Ishikawa (cell line): ENCODE measurements around the gene NTM.

ENCODE experiments used
- CEBPB ChIP-seq: IDR thresholded peaks from 2 replicates; pipeline ENCODE4 v1.6.1; 2012
- CREB1 ChIP-seq: IDR thresholded peaks from 2 replicates; pipeline ENCODE4 v1.6.1; 2012; ENCODE audit warnings: low read depth
- EGR1 ChIP-seq: IDR thresholded peaks from 2 replicates; pipeline ENCODE4 v1.6.1; 2012
- EP300 ChIP-seq: IDR thresholded peaks from 2 replicates; pipeline ENCODE4 v1.6.1; 2012; ENCODE audit warnings: borderline replicate concordance
- FOXM1 ChIP-seq: IDR thresholded peaks from 2 replicates; pipeline ENCODE4 v1.6.1; 2012; ENCODE audit warnings: low read depth, borderline replicate concordance
- NFIC ChIP-seq: IDR thresholded peaks from 2 replicates; pipeline ENCODE4 v1.6.1; 2012
- RAD21 ChIP-seq: IDR thresholded peaks from 2 replicates; pipeline ENCODE4 v1.6.1; 2012; ENCODE audit warnings: low read depth
- REST ChIP-seq: IDR thresholded peaks from 2 replicates; pipeline ENCODE4 v1.6.1; 2012; ENCODE audit warnings: low read depth, mild to moderate bottlenecking
- TAF1 ChIP-seq: IDR thresholded peaks from 2 replicates; pipeline ENCODE4 v1.6.1; 2012; ENCODE audit warnings: low read depth, mild to moderate bottlenecking
- TCF12 ChIP-seq: IDR thresholded peaks from 2 replicates; pipeline ENCODE4 v1.6.1; 2012; ENCODE audit warnings: low read depth
- TEAD4 ChIP-seq: IDR thresholded peaks from 2 replicates; pipeline ENCODE4 v1.6.1; 2012
- YY1 ChIP-seq: IDR thresholded peaks from 2 replicates; pipeline ENCODE4 v1.6.1; 2012; ENCODE audit warnings: low read depth
- ZBTB7A ChIP-seq: IDR thresholded peaks from 2 replicates; pipeline ENCODE4 v1.6.1; 2012; ENCODE audit warnings: low read depth
- TF ChIP-seq, protein P1 (sequence below): IDR thresholded peaks from 2 replicates; pipeline ENCODE4 v1.6.1; 2012
- TF ChIP-seq, protein P2 (sequence below): IDR thresholded peaks from 2 replicates; pipeline ENCODE4 v1.6.1; 2012

The NTM gene

GRCh38 chr11:131687291-131688047 lies 317.1 kb downstream of the NTM start:
- TF ChIP-seq YY1, result no peak
- TF ChIP-seq, protein P1, sequence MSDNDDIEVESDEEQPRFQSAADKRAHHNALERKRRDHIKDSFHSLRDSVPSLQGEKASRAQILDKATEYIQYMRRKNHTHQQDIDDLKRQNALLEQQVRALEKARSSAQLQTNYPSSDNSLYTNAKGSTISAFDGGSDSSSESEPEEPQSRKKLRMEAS, result no peak
- no peak for TF ChIP-seq CEBPB
- no peak for TF ChIP-seq EP300
- TF ChIP-seq CREB1, result no peak
- no peak for TF ChIP-seq REST
- no peak for TF ChIP-seq NFIC
- no peak for TF ChIP-seq TEAD4
- TF ChIP-seq ZBTB7A, result no peak
- no peak for TF ChIP-seq FOXM1
- no peak for TF ChIP-seq TCF12
- no peak for TF ChIP-seq TAF1
- no peak for TF ChIP-seq RAD21
- TF ChIP-seq, protein P2, sequence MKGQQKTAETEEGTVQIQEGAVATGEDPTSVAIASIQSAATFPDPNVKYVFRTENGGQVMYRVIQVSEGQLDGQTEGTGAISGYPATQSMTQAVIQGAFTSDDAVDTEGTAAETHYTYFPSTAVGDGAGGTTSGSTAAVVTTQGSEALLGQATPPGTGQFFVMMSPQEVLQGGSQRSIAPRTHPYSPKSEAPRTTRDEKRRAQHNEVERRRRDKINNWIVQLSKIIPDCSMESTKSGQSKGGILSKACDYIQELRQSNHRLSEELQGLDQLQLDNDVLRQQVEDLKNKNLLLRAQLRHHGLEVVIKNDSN, result no peak
- no peak for TF ChIP-seq EGR1

DNA sequence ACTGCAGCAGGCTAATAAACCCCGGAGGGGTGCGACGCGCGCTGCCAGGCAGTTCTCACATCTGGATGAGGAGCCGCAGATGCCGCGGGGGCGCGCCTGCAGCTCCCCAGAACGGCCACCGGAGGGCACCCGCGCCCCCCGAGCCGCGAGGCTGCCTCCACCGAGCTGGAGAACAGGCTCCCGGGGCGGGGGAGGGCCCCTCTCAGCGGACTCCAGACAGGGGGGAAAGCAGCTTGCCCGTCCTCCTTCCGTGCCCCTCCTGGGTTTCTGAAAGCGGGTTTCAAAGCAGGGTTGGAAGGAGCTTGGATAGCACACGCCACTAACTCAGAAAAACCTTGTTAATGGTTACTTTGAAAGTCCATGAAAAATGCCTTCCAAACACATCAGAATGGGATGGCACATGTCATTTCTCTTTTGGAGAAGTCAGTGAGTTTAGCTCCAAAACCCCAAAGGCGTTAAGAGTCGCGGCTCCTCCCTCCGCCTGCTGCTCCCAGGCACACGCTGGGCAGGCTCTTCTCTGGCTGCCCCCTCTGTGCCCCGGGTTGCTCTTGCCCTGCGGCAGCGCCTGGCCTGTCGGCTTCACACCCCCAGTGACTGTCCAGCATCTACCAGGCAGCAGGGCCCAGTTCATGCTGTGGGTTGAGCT lies 317.8 kb downstream of the NTM start:
- TF ChIP-seq RAD21 (peak; percentile 47; the same call in 1 of the 2 replicates), REST (no peak), TAF1 (no peak), CREB1 (no peak)
- TF ChIP-seq, protein P2, result no peak

DNA sequence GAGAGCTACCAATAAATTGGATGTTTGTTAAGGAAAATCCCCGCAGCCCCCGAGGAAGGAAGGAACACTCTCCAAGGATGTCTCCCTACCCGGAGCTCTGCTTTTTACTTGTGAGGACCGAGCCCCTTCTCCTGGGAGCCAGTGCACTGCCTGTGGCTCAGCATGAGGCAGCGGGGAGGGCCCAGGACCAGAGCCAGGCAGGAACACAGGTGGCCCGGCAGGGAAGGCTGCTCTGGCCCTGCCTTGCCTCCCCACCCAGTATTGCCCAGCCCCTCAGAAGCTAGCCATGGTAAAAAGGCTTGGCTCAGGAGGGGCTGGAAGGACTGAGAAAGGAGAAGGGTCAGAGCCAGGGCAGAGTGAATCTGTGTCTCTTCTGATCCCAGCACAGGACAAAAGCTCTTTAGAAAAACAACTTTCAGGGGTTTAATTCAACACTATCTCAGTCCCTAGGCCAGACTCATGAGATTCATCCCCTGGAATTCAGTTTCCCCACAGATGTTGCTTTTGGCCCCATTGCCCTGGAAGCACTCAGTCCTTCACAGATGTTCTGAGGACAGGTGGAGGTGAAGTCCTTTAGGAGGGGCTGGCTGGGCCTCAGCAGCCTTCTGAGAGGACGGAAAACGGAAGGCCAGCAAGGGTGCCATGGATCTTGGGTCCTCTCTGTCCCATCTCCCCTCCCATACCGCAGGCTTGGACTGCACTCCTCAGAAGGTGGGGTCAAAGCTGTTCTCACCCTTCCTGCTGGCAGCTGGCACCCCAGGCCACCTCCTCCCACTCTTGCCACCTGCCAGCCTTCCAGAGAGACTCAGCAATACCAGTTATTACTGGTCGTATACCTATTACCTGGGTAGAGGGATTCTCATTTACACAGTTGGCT lies 318.9 kb downstream of the NTM start:
- TF ChIP-seq TAF1 (no peak), NFIC (no peak), CREB1 (no peak), REST (no peak), CEBPB (no peak), TCF12 (no peak), FOXM1 (no peak), EP300 (no peak), TEAD4 (no peak), EGR1 (no peak), ZBTB7A (no peak), YY1 (no peak), RAD21 (no peak)
- TF ChIP-seq, protein P2, result no peak
- TF ChIP-seq, protein P1, result no peak
